RWPE2 (cell line): ENCODE data around the gene RNF130.

ENCODE experiments used
- ATAC-seq: fragments of 200-7000 bp; cut with Tn5 transposase; 3 replicates; pipeline ENCODE4 v1.9.1; 2021; ENCODE audit warnings: low read depth
- DNase-seq: peaks from one replicate; pipeline ENCODE4 v3.0.0-alpha.2; 2020; ENCODE audit warnings: low spot score
- H3K27ac ChIP-seq: fragments of 450-650 bp; 2 replicates; pipeline ENCODE4 v1.5.1; 2017; ENCODE audit warnings: mild to moderate bottlenecking; ENCODE audit not compliant: poor library complexity, severe bottlenecking
- H3K27me3 ChIP-seq: fragments of 250-450 bp; sonication (Bioruptor Pico); 2 replicates; pipeline ENCODE4 v1.5.1; 2021; ENCODE audit warnings: mild to moderate bottlenecking, moderate library complexity; ENCODE audit not compliant: insufficient read depth, poor library complexity, severe bottlenecking
- H3K36me3 ChIP-seq: fragments of 250-450 bp; sonication (Bioruptor Pico); 2 replicates; pipeline ENCODE4 v1.5.1; 2020; ENCODE audit warnings: low read depth, mild to moderate bottlenecking, moderate library complexity
- H3K4me1 ChIP-seq: fragments of 250-450 bp; sonication (Bioruptor Pico); 2 replicates; pipeline ENCODE4 v1.5.1; 2021; ENCODE audit warnings: mild to moderate bottlenecking, moderate library complexity; ENCODE audit not compliant: insufficient read depth, poor library complexity, severe bottlenecking
- H3K4me3 ChIP-seq: fragments of 250-450 bp; sonication (Bioruptor Pico); 2 replicates; pipeline ENCODE4 v1.5.1; 2021; ENCODE audit warnings: mild to moderate bottlenecking, moderate library complexity; ENCODE audit not compliant: severe bottlenecking
- H3K9me3 ChIP-seq: fragments of 250-450 bp; sonication (Bioruptor Pico); 2 replicates; pipeline ENCODE4 v1.5.1; 2021; ENCODE audit warnings: mild to moderate bottlenecking, moderate library complexity; ENCODE audit not compliant: severe bottlenecking
- TF ChIP-seq, protein P1 (sequence below): fragments of 450-650 bp; IDR thresholded peaks from one replicate; pipeline ENCODE4 v1.5.1; 2017; ENCODE audit warnings: mild to moderate bottlenecking, moderate library complexity; ENCODE audit not compliant: poor library complexity, severe bottlenecking

Gene RNF130

DNA sequence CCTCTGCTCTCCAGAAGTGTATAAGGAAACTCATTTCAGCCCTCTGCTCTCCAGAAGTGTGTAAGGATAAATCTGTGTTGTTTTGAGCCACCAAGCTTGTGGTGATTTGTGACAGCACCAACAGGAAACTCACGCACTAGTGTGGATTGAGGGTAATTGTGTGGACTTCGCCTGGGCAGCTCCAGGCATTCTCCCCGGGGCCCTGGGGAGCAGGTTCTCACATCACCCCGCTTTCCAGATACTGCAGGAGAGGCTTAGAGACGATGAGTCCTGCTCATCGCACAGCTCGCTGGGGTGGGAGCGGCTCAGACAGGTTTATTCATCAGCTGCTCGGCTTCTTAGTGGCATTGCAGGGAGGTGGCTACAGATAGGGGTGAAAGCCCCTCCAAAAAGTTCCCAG is 38.4 kb upstream of the RNF130 start:
- Histone ChIP-seq H3K27me3 (peaks cover 4% of the 10 kb centered on the region), H3K27ac (no peak overlapping the region), H3K36me3 (no peaks in the 10 kb centered on the region), H3K4me1 (no peaks in the 10 kb centered on the region), H3K4me3 (no peak overlapping the region), H3K9me3 (peaks cover 18% of the 10 kb centered on the region)
- ATAC-seq (no peak), DNase-seq (no peak)
- TF ChIP-seq, protein P1, sequence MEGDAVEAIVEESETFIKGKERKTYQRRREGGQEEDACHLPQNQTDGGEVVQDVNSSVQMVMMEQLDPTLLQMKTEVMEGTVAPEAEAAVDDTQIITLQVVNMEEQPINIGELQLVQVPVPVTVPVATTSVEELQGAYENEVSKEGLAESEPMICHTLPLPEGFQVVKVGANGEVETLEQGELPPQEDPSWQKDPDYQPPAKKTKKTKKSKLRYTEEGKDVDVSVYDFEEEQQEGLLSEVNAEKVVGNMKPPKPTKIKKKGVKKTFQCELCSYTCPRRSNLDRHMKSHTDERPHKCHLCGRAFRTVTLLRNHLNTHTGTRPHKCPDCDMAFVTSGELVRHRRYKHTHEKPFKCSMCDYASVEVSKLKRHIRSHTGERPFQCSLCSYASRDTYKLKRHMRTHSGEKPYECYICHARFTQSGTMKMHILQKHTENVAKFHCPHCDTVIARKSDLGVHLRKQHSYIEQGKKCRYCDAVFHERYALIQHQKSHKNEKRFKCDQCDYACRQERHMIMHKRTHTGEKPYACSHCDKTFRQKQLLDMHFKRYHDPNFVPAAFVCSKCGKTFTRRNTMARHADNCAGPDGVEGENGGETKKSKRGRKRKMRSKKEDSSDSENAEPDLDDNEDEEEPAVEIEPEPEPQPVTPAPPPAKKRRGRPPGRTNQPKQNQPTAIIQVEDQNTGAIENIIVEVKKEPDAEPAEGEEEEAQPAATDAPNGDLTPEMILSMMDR = no peak

DNA sequence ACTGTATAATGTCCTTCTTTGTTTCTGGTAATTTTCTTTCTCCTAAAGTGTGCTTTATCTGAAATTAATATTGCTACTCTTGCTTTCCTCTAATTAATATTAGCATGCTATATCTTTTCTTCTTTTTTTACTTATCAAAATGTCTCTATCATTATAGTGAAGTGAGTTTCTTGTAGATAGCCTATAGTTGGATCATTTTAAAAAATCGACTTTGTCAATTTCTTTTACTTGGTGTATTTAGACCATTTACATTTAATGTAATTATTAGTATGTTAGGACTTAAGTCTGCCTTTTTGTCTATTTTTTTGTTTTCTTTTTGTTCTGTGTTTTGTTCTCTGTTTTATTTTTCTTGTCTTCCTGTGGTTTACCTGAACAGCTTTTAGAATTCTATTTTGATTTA is 35.4 kb upstream of the RNF130 start:
- TF ChIP-seq, protein P1 = no peak
- H3K4me1 ChIP-seq = no peaks in the 10 kb centered on the region
- no peak overlapping the region for H3K27ac ChIP-seq
- H3K9me3 ChIP-seq = peaks cover 18% of the 10 kb centered on the region
- no peak overlapping the region for H3K4me3 ChIP-seq
- DNase-seq (no peak), ATAC-seq (no peak)
- H3K36me3 ChIP-seq = no peaks in the 10 kb centered on the region
- H3K27me3 ChIP-seq = peaks cover 4% of the 10 kb centered on the region

DNA sequence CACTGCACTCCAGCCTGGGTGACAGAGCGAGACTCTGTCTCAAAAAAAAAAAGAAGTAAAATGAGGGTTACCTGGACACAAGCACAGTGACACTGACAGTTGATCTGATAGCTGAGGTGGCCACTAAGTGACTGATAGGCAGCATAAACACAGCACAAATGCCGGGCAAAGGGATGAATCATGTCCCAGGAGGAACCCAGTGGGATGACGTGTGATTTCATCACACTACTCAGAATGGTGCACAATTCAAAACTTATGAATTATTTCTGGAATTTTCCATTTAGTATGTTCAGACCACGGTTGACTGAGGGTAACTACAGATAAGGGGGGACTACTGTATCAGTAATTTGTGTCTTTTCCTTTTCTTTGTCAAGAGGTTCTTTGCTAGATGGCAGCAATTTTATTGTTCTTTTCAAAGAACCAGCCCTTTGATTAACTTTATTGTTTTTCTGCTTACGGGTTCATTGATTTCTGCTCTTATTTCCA is 34.3 kb upstream of the RNF130 start:
- Histone ChIP-seq H3K4me1 (no peaks in the 10 kb centered on the region), H3K27ac (no peak overlapping the region), H3K36me3 (no peaks in the 10 kb centered on the region), H3K4me3 (no peak overlapping the region), H3K9me3 (peaks cover 18% of the 10 kb centered on the region), H3K27me3 (peaks cover 4% of the 10 kb centered on the region)
- TF ChIP-seq, protein P1 = no peak
- ATAC-seq (no peak), DNase-seq (no peak)

DNA sequence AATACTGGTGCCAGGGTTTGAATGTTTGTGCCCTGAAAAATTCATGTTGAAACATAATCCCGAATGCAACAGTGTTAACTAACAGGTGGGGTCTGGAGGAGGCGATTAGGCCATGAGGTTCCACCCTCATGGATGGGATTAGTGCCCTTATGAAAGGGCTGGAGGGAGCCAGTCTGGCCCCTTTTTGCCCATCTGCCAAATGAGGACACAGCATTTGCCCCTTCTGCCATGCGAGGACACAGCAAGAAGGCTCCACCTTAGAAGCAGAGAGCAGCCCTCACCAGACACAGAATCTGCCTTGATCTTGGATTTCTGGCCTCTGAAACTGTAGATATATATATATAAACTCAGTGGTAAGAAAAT is 32.6 kb upstream of the RNF130 start:
- Histone ChIP-seq H3K4me1 (no peaks in the 10 kb centered on the region), H3K4me3 (no peak overlapping the region), H3K36me3 (no peaks in the 10 kb centered on the region), H3K9me3 (peaks cover 18% of the 10 kb centered on the region), H3K27ac (no peak overlapping the region), H3K27me3 (peaks cover 4% of the 10 kb centered on the region)
- TF ChIP-seq, protein P1 = no peak
- ATAC-seq (no peak), DNase-seq (no peak)

DNA sequence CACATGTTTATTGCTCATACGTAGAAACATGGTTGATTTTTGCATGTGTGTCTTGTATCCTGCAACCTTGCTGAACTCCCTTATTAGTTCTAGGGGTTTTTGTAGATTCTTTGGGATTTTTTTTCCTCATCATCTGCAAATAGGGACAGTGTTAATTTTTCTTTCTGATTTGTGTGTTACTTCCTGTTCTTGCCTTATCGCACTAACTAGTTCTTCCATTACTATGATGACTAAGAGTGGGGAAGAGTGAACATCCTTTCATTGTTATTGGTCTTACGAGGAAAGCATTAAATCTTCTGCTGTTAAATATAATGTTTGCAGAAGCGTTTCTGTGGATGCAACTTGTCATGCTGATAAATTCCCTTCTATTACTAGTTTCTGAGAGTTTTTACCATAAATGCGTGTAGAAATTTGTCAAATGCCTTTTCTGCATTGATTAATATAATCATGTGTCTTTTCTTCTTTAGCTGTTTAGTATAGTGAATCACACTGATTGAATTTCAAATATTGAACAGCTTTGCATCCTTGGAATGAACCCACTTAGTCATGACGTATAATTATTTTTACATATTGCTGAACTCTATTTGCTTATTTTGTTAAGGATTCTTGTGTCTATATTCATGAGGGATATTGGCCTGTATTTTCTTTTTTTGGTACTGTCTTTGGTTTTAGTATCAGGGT is 32.1 kb upstream of the RNF130 start:
- TF ChIP-seq, protein P1 = no peak
- DNase-seq (no peak), ATAC-seq (no peak)
- Histone ChIP-seq H3K9me3 (peaks cover 18% of the 10 kb centered on the region), H3K27me3 (peaks cover 4% of the 10 kb centered on the region), H3K27ac (no peak overlapping the region), H3K4me3 (no peak overlapping the region), H3K4me1 (no peaks in the 10 kb centered on the region), H3K36me3 (no peaks in the 10 kb centered on the region)
